NCI-H69 (cell line): ENCODE results near the gene NBL1.
A peak's percentile ranks its signal among the peaks of the same experiment; 100 is the strongest.

ENCODE experiments used
- DNase-seq: peaks from one replicate; lab custom pipeline; 2025; lab: John Stamatoyannopoulos, UW

Gene NBL1

GRCh38 chr1:19643602-19644394 lies at the start of gene NBL1:
TSS of gene NBL1 (plus strand) at chr1:19644311. CDS start at chr1:19655031, 10,720 bp downstream.
- peak; percentile 56 for DNase-seq

GRCh38 chr1:19596065-19596713 lies 47.9 kb upstream of the NBL1 start:
- peak; percentile 70 for DNase-seq

- peak; percentile 97 for DNase-seq
Measured at GRCh38 chr1:19596714-19597495, 47.2 kb upstream of the NBL1 start.

GRCh38 chr1:19597496-19598309 lies 46.4 kb upstream of the NBL1 start:
- no peak for DNase-seq

- DNase-seq = no peak
Measured at GRCh38 chr1:19599810-19600209, 44.3 kb upstream of the NBL1 start.

GRCh38 chr1:19602486-19602885 lies 41.6 kb upstream of the NBL1 start:
- DNase-seq = no peak

GRCh38 chr1:19605967-19606366 lies 38.1 kb upstream of the NBL1 start:
- DNase-seq = no peak

- DNase-seq = no peak
Measured at GRCh38 chr1:19606817-19607642, 37.1 kb upstream of the NBL1 start.

- DNase-seq = no peak
Measured at GRCh38 chr1:19608232-19608631, 35.9 kb upstream of the NBL1 start.

- no peak for DNase-seq
Measured at GRCh38 chr1:19610282-19610981, 33.7 kb upstream of the NBL1 start.

- DNase-seq = no peak
Measured at GRCh38 chr1:19612530-19612929, 31.6 kb upstream of the NBL1 start.

GRCh38 chr1:19613171-19613703 lies 30.9 kb upstream of the NBL1 start:
- no peak for DNase-seq

GRCh38 chr1:19615438-19615837 lies 28.7 kb upstream of the NBL1 start:
- DNase-seq = no peak

GRCh38 chr1:19616489-19616888 lies 27.6 kb upstream of the NBL1 start:
- DNase-seq = no peak

- no peak for DNase-seq
Measured at GRCh38 chr1:19617376-19617775, 26.7 kb upstream of the NBL1 start.

GRCh38 chr1:19618428-19618827 lies 25.7 kb upstream of the NBL1 start:
- DNase-seq = no peak

- DNase-seq = peak; percentile 48
Measured at GRCh38 chr1:19619697-19620384, 24.3 kb upstream of the NBL1 start.

- no peak for DNase-seq
Measured at GRCh38 chr1:19620786-19621185, 23.3 kb upstream of the NBL1 start.

- DNase-seq = no peak
Measured at GRCh38 chr1:19621274-19621950, 22.7 kb upstream of the NBL1 start.
